Cardiac fibroblast (primary cell): ENCODE results near the gene ADRA2C.

Experiments used
- DNase-seq, 2 donors: peaks; one replicate each; pipeline versions ENCODE4 v3.0.0 to v3.0.0-alpha.2; 2010; ENCODE audit warnings: low read depth in 2 of 2
- H3K4me3 ChIP-seq, 2 donors: replicated peaks in 1 of 2; 1 replicate in 1 of 2; 2 replicates in 1 of 2; pipeline ENCODE4 v1.5.1; 2011; ENCODE audit warnings: low read depth in 2 of 2, low read length in 2 of 2, mild to moderate bottlenecking in 2 of 2, moderate library complexity in 1 of 2
- CTCF ChIP-seq: IDR thresholded peaks from one replicate; pipeline ENCODE4 v1.5.1; 2011; ENCODE audit warnings: low read depth, mild to moderate bottlenecking, low read length, inconsistent platforms

ADRA2C gene

GRCh38 chr4:3769642-3770184 lies 3.5 kb downstream of the ADRA2C start:
- DNase-seq: no peak
- TF ChIP-seq CTCF: no peak
- H3K4me3 ChIP-seq: no peak overlapping the region

- no peak overlapping the region for H3K4me3 ChIP-seq
- no peak for DNase-seq
- TF ChIP-seq CTCF: no peak
Measured at GRCh38 chr4:3770323-3771163, 4.4 kb downstream of the ADRA2C start.

GRCh38 chr4:3771164-3771809 lies 5.1 kb downstream of the ADRA2C start:
- DNase-seq: no peak
- no peak for TF ChIP-seq CTCF
- H3K4me3 ChIP-seq: no peak overlapping the region

GRCh38 chr4:3771939-3772495 lies 5.8 kb downstream of the ADRA2C start:
- no peak overlapping the region for H3K4me3 ChIP-seq
- DNase-seq: no peak
- TF ChIP-seq CTCF: no peak

GRCh38 chr4:3772632-3773031 lies 6.4 kb downstream of the ADRA2C start:
- no peak for DNase-seq
- no peak for TF ChIP-seq CTCF
- no peak overlapping the region for H3K4me3 ChIP-seq

GRCh38 chr4:3773552-3774001 lies 7.4 kb downstream of the ADRA2C start:
- DNase-seq: no peak
- H3K4me3 ChIP-seq: no peak overlapping the region
- TF ChIP-seq CTCF: no peak
